NCI-H2227 treated with DMSO at 0.1 percent for 48 hours (cell line): ENCODE results near the gene ZNF385C.
"Not testable (repeated sequence)": the region's sequence is repeated elsewhere in the genome, so short reads cannot be mapped to it uniquely, and the experiment has no call there.

ENCODE experiments used
- DNase-seq: peaks from one replicate; lab custom pipeline; 2025; lab: John Stamatoyannopoulos, UW

Gene ZNF385C

DNA sequence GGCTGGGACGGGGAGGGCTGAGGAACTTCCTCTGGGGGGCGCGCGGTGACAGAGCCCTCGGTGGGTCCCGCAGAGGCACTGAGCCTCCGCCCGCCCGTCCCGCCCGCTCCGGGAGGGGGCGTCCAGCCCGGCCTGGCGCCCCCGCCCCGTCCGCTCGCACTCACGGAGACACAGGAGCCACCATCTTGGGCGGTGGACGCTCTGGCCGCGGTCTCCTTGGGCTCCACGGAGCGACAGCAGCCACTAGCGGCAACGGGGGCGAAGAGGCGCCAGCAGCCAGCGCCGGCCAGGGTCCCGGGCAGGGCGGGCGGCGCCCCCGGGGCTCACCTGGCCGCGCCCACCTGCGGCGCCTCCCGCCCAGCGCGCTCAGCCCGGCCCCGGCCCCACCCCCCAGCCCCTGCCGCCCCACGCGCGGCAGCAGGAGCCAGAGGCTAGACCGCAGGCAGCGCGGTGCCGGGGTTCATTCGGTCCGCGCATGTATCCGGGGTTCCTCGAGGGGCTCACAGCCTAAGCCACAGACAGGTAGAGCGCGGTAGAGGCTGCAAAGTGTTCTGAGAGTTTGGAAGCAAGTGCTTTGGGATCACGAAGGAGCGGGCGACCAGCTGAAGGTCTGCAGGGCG, 47.8 kb downstream of the ZNF385C start, which contains the start of gene C17orf113:
Gene C17orf113, minus strand, starts transcription at position 209 of the 620 bp plus-strand sequence. CDS start 7,225 bp downstream, outside the sequence.
- peak; percentile 57 for DNase-seq

DNA sequence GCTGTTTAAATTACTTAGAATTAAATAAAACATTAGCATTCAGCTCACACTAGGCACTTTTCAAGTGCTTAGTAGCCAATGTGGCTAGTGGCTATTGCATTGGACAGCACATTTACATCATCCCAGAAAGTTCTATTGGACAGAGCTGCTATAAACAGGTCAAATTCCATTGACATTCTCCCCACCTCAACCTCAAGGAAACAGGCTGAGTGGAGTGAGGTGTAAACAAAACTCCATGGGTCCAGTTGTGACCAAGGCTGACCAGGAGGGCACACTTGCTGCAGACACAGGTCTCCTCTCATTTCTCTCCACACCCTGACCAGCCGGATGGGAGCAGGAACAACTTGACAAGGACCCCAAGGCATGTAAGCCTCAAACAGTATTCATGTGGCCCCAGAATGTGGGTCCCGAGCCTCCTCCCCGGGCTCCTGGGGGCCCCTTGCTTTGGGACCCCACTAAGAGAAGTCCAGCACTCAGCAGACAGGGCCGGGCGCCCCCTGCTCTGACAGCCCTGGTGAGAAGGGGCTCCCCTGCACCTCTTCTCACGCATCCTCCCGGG, 48.4 kb downstream of the ZNF385C start:
- no peak for DNase-seq

DNA sequence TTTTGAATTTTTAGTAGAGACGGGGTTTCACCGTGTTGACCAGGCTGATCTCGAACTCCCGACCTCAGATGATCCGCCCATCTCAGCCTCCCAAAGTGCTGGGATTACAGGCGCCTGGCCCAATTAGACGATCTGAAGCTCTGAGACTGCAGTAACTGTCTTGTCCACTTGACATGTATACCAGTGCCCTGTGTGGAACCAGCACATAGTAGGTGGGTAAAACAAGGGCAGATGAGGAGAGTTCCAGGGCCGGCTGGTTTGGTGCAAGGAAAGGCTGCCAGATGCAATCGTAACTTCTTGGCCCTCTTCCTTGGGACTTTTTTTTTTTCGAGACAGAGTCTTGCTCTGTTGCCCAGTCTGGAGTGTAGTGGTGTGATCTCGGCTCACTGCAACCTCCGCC, 50.9 kb downstream of the ZNF385C start:
- no peak for DNase-seq

DNA sequence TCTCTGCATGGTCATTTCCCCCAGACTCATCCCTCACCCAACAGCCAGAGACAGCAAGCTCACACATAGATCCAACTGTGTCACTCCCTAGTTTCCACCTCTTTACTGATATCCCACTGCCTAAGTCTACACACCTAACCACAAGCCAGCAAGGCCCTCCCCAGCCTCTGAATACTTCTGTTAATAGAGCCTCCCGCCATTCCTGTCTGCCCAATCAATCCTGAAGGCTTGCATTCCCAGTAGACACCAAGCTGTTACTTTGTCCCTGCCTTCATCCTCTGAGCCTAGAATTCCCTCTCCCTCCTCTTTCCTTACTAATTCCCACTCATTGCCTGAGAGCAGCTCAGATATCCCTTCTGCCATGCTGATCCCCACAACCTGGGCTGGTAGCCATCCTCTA, 52.6 kb downstream of the ZNF385C start:
- DNase-seq: no peak

DNA sequence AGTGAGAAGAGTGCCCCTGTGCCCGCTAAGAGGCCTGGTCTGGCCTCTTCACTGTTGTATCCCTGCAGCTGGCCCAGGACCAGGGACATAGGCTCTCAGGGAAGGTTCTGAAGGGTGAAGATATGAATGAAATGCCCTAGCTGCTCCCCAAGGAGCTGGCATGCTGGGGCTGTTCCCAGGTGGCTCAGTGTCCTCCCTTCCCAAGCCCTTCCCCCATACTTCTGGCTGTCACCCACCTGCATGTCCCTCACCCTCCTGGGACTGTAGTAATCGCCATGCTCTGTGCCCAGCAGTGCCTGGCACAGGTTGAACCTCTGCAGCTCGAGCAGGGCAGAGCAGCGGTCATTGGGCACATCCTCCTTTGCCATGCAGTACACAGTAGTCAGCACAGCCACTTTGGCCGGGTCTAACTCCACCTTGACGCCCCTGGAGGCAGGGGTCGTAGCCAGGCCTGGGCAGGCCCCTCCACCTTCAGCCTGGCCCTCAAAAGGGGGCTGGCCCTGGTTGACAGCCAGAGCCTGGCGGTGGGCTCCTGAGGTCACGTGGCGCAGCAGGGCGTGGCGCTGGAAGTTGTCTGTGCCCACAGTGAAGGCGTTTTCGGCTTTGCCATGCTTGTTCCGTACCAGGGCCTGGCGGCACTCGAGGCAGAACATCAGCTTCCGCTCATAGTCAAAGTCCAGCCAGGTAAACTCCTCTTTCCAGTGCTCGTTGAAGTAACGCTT, 55.5 kb downstream of the ZNF385C start:
- no peak for DNase-seq

DNA sequence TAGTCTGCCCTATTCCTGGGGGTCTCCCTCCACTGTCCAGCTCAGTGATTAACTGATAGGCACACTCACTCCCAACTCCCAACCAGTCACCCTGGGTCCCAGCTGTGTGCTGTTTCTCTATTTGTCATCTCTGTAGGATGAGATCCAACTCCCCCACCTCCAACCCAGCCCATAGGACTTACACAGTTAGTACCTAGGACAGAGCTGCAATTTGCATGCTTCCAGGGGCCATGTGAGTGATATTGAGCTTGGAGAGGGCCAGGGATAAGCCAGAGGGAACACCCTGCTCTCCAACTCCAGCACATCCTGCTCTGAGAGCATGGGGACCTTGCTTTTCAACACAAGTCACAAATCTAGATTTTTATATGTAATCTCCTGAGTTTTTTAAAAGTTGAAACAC, 56.7 kb downstream of the ZNF385C start:
- DNase-seq: no peak

DNA sequence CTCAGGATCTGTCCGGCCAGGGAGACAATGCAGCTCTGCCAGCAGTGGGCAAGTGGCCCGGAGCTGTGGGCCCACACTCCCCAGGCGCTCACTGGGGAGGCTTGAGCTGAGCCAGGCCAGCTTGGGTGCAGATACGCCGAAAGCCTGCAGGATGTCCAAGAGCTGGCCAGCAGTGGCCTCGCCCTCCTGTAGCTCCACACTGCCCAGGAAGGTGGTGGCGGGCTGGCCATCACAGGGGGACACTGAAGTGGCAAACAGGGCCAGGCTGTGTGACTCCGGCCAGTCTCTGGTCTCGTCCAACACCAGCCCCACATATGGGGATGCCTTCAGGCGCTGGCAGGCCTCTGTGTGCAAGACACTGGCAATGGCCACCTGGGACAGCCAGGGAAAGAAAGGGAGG, 57.5 kb downstream of the ZNF385C start:
- no peak for DNase-seq

DNA sequence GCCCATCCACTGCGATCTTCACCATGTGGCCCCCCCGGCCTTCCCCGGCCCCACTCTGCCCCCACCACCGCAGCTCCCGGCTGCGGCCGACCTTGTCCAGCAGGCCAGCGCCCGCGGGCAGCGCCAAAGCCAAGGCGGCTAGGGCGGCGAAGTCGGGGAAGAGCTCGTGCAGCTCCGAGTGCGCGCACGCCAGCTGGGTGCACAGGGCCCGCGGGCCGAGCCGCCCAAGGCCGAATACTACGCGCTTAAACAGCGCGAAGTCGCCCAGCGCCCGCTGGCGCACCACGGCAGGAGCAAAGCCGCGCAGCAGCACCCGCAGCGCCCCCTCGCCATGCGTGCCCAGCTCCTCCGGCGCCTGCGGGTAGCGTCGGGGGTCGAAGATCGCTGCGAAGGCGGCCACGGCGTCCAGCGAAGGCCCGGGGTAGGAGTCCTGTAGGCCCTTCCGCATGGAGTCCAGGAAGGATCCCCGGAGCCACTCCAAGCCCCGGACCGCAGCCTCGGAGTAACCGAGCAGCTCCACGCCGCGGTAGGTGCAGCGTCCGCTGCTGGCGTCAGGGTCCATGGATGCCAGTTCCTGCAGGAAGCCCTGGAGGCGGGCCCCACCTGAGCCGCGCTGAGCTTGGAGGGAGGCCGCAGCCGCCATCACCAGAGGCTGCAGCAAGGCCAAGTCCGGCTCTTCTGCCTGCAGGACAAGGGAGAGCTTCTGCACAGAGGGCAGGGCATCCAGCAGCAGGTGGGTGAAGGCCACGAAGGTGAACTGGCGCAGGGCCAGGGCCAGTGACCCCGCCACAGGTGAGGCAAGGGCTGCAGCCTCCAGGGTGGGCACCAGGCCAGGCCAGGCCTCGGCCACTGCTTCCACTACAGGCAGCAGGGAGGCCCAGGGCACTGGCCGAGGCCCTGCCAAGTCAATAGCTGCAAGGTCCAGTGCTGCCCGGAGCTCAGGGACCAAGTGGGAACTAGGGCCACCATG, 58.2 kb downstream of the ZNF385C start:
- no peak for DNase-seq

DNA sequence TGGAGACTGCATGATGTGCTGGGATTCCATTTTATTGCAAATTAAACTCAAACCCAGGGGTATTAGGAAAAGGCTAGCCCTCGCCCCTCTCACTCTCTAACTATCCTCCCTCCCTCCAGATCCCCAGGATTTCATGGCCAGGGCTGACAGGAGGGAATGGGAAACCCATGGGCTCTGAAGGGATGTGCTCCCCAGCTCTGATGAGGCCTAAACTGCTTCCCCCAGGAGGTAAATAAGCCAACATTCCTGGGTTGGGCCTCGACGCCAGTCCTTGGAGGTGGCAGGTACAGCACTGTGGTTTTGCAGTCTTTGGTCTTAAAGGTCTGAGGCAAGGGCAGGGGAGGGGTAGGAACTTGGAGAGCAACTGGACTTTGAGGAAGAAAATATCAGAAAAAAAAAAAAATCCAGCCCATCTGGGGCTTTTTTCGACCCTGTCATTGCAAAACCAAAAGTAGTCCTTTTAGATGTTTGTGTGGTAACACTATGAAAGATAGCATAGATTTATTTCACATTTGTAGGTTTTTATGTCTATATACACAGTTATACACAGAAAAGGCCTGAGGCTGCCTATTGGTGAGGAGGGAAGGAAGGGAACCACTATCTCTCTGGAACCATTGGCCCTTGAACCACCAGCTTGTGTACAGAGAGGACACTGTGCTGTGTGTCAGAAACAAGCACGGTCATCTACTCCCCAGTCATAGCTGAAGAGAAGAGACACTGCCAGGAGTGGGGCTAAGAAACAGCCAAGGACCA, 59.9 kb downstream of the ZNF385C start:
- DNase-seq: no peak

DNA sequence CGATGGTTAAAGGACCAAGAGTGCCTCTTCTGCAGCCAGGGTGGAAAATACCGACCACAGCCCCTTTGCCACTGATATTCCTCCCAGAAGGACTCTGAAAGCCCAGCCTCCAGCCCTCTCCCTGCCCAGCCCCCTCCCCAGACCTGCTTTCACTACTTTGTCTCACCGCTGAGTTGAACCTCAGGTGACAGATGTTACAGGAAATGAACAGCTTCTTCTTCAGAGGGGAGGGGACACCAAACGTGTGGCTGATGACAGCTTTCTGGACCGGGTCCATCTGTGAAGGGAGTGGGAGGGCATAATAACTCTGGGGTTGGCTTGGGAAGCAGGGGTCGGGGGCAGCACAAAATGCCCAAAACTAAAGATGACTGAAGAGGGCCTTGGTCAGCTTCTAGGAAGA, 64.2 kb downstream of the ZNF385C start:
- no peak for DNase-seq

DNA sequence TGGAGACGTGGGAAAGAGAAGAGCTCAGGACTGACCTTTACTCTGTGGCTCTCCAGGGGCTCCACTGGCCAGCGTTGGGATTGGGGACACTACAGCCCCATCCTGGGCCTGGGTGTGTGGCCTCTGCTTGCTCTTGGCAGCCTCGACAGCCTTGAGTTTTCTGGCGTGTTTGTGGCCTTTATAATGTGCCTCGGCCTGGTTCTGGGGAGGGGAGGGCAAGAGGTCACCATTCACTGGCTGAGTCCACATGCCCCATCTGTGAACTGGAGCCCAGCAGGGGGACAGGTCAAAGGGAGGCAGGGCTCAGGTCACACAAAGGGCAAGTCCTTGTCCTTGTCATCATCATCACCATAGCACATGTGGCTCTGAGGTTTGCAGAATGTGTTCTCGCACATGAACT, 66.7 kb downstream of the ZNF385C start:
- DNase-seq: no peak

DNA sequence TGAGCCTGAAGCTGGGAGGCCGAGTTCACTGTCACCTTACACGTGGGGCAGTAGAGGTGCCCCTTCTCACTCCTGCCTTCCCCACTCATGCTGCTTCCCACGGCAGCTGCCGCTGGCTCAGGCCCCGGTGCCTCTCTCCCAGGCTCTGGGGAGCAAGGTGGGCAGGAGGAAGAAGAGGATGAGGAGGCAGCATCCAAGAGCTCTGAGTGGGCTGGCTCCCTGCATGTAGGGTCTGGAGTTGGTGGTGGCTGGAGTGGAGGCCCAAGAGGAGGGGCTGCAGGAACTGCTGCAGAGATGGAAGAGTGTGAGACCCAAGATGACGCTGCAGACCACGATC, 69.5 kb downstream of the ZNF385C start:
- no peak for DNase-seq

DNA sequence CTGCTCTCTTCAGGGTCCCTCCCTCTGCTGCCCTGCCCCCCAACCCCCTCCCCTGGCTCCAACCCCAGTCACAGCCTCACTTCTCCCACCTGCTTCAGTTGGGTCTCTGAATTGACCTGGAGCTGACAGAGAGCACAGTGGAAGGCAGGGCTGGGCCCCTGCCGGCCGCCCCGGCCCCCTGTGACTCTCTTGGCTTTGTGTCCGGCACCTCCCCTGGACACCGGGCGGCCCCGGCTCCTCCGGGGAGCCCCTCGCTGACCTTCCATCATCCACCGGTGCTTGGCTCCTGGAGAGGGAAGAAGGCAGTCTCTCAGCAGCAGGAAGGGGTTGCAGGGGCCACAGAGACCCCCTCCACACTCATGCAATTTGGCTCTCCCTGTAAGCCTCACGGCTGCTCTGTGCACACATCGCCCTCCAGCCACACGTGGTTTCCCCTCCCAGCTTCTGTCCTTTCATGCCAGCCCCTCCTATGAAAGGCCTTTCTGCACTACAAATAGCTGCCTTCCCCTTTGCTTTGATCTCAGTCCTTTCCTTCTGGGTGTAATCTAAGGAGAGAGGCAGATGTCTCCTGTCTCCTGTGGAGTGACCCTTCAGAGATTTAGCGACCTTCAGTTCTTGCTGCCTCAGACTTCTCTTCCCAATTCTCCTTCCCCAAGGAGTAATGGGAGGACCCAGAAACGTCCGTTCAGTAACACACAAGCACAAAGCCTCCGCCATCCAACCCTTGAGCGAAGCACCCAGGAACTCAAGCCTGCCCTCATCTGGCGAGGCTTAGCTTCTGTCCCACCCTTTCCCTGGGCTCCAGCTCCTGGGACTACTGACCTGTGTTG, 70.1 kb downstream of the ZNF385C start:
- DNase-seq: peak; percentile 47

DNA sequence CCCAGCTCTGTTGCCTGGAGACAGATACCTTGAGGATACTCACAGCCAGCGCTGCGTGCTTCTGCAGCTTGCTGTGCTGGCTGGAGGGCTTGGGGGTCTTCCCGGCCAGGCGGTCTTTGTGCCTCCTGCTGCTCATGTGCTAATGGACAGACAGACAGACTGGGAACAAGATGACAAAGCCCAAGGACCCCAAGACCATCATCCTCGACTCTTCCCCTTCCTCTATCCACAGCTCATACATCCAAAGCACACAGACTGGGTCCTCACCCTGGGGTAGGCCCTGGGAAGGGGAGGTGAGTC, 70.7 kb downstream of the ZNF385C start:
- no peak for DNase-seq

DNA sequence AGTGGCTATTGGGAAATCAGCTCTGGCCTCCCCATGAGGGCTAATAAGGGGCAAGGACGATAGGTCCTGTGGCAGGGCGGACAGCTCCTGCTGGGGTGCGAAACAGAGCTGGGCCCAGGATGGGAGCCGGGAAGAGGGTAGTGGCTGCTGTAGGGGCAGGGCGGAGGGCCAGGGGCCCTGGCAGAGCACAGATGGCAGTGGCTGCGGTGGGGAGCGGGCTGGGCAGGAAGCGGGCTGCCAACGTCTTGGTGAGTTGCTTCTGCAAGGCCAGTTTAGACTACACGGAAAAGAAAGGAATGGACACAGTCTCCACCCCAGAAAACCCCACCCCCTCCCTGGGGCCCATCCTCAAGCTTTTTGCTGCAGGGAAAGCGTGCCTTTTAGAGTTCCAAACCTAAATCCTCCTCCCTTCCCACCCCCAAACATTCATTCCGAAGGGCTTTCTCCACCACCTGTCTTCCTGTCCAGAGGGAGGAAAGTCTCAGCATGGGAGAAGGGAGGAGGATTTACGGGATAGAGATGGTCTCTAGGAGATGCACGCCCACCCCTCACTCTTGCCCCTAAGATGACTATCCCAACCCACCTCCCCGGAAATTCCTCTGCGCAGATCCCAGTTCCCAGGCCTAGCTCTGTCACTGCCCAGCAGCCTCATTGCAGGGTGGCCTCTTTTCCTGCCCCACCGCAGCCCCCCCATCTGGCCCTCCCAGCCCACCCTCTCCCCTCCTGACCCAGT, 71.2 kb downstream of the ZNF385C start:
- no peak for DNase-seq

DNA sequence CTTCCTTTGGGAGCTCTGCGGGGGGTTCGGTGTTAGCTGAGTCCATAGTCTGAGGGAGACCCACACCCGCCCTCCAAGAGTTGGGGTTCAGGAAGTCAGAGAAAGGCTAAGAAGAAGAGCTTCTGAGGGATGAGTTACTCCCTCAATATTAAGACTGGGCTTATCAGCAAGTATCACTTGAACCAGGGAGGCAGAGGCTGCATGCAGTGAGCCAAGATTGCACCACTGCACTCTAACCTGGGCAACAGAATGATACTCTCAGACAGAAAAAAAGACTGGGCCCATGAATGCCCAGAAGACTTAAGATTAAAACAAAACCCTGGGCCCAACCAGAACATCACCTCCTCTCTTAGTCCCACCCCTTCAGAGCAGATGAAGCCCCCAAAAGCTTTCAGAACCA, 72.3 kb downstream of the ZNF385C start:
- DNase-seq: no peak

DNA sequence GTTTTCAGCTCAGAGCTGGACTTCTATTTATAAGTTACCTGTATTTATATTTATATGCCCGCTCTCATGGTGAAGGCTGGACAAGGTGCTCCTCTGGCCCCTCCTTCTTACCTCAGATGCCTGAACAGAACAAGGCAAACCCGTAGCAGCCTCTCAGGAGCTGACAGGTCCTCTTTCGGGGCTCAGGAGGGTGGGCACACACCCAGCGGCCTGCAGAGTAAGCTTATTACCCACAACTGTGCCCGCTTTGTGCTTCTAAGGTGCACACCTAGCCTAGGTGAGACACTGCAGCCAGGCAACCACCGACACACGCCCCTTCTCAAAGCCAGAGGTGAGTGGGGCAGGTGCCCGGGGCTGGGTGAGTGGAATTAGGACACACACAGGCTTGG, 73.1 kb downstream of the ZNF385C start:
- no peak for DNase-seq

DNA sequence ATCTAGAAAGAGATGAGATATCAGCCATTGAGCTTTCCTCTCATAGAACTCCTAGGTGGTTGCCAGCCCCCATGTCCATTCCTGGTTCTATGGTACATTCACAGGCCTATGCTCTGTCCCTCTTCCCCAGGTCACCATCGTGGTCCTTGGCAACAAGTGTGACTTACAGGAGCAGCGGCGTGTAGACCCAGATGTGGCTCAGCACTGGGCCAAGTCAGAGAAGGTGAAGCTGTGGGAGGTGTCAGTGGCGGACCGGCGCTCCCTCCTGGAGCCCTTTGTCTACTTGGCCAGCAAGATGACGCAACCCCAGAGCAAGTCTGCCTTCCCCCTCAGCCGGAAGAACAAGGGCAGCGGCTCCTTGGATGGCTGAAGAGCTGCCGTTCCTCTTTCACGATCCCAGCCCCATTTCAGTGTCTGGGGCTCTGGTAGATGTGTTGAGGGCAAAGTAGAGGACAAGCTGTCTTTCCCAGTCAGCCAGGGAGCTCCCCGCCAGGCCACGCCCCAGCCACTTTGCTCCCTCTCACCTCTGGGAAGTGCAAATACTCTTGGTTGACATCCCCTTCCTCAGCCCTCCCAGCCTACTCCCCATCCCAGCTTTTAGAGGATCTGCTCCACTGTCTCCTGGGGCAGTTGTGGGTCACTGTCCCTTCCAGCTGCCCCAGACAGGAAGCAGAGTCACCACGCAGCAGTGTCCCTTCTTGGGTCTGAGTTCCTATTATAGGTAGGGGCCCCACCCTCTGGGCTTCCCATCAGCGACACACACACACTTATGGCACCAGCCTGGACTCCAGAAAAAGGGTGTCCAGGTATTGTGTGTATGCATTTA, 74.5 kb downstream of the ZNF385C start:
- DNase-seq: no peak

DNA sequence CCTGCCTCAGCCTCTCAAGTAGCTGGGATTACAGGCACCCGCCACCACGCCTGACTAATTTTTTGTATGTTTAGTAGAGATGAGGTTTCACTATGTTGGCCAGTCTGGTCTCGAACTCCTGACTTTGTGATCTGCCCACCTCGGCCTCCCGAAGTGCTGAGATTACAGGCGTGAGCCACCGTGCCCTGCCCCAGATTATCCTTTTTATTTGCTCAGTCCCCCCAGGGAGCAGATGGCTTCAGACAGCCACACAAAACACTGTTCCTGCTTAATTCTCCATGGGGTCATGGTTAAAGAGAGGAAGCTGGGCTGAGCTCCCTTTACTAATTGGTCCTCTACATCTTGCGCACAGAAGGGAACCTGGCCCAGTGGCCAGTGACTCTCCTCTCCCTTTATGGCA, 77.4 kb downstream of the ZNF385C start:
- DNase-seq: not testable (repeated sequence)
